ENCODE data around the gene OR1L4. TPM values are rescaled to one million over a fixed set of nuclear protein-coding genes. Genes with fewer than 3 reads are reported as not detected.

Gene OR1L4
- total and polyA plus RNA-seq, 2 of the 8 experiments (the other 6 are each of a cell fraction or from before 2014, with no cell fraction given), result not detected

GRCh38 chr9:122719218-122719617 is 4.6 kb upstream of the OR1L4 start (continued):
- no peak for TF ChIP-seq CHD7 (IDR thresholded peaks at IDR 0.05; ENCODE audit: insufficient replicate concordance, low read length)
- TF ChIP-seq CEBPB (IDR thresholded peaks at IDR 0.05; ENCODE audit: low read depth, low read length), result no peak
- TF ChIP-seq GABPA (IDR thresholded peaks at IDR 0.05; ENCODE audit: borderline replicate concordance, insufficient read depth, low read length), result no peak
- TF ChIP-seq CBX8 (IDR thresholded peaks at IDR 0.05; ENCODE audit: borderline replicate concordance, low read depth, low read length), result no peak
- no peak for TF ChIP-seq PHF8 (conservative IDR thresholded peaks at IDR 0.05; ENCODE audit: low read depth, low read length)
- TF ChIP-seq TAF1 (IDR thresholded peaks at IDR 0.05; ENCODE audit: low read depth, low read length), result no peak
- TF ChIP-seq KDM4A (IDR thresholded peaks at IDR 0.05; ENCODE audit: low read depth, low read length, severe bottlenecking), result no peak
- TF ChIP-seq E2F6 (IDR thresholded peaks at IDR 0.05), result no peak
- TF ChIP-seq ATF3 (IDR thresholded peaks at IDR 0.05; ENCODE audit: insufficient read depth, low read depth, low read length), result no peak
- no peak for TF ChIP-seq CBX5 (IDR thresholded peaks at IDR 0.05; ENCODE audit: low read depth, low read length)
- TF ChIP-seq GTF2F1 (IDR thresholded peaks at IDR 0.05; ENCODE audit: borderline replicate concordance, low read depth, low read length), result no peak
